Anterior cingulate cortex (tissue), 58 donors: Measurements from ENCODE around the gene PLAAT2.

Experiments used
- DNase-seq, 58 donors: peaks; one replicate each; lab custom pipeline; 2025; lab: John Stamatoyannopoulos, UW

Gene PLAAT2

DNA sequence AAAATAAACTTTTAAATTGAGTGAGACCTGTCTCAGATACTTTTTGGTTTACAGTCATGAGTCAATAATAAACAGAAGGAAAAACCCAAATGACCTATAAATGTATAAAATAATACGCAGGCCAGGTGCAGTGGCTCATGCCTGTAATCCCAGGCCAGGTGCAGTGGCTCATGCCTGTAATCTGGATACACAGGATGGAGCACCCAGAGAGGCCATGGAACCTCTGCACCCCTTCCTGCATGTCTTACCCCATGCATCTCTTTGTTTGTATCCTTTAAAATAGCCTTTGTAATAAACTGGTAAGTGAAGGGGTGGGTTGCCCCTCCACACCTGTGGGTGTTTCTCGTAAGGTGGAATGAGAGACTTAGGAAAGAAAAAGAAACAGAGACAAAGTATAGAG, 35.5 kb downstream of the PLAAT2 start:
- DNase-seq = no peak

DNA sequence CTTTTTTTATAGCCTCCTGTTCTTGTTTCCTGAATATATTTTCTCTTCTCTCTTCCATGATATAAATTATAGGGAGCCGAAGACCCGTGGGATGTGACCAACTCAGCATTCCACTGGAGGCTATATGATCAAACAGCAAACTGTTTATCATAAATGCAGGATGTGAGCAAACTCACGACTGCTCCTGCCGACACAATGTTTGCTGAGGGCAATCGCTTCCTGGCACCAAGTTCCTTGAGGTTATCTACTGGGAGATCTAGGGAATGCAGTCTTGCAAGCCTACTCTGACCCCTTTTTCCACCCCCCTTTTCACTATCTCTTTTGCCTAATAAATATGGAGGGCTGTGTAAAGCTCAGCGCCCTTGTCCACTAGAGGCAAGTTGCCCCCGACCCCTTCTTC, 40.0 kb downstream of the PLAAT2 start:
- no peak for DNase-seq

DNA sequence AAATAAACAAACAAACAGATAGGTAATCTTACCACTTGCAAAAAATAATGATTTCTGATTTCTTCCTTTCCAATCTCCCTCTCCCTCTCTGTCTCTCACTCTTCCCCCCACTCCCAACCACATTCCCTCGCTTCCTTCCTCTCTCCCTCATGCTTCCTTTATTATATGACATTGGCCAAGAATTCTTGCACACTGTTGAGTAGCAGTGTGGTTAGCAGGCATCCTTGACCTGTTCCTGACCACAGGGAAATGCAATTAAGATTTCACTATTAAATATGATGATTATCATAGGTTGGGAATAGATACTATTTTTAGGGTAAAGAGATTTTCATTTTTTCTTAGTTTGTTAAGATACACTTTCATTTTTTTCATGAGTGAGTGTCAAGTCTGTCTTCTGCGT, 41.3 kb downstream of the PLAAT2 start:
- DNase-seq = no peak

DNA sequence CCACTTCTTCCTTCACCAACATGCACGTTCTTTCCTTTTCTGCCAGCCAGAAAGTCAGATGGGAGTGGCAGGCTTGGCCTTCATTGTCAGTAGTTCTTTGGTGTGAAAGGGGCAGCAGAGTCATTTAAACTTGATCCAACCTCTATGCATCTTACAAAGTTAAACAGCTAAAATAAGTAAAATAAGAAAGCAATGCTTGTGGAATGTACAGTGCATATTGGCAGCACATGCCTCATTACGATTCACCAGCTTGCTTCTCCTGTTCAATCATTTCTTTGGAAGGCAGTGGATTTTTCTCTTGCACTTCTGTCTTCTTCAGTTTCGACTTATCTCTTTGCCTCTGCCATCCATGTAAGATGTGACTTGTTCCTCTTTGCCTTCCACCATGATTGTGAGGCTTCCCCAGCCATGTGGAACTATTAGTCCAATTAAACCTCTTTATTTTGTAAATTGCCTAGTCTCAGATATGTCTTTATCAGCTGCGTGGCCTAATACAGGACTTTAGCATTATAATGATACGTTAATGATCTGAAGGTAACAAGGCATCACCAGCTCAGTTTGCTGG, 42.5 kb downstream of the PLAAT2 start:
- DNase-seq = no peak

DNA sequence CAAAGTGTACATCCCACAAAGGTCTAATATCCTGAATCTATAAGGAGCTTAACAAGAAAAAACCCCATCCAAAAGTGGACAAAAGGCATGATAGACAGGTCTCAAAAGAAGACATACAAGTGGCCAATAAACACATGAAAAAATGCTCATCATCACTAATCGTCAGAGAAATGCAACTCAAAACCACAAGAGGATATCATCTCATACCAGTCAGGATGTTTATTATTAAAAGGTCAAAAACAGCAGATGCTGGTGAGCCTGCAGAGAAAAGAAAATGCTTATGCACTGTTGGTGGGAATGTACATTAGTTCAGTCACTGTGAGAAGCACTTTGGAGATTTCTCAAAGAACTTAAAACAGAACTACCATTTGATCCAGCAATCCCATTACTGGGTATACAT, 44.6 kb downstream of the PLAAT2 start:
- no peak for DNase-seq

DNA sequence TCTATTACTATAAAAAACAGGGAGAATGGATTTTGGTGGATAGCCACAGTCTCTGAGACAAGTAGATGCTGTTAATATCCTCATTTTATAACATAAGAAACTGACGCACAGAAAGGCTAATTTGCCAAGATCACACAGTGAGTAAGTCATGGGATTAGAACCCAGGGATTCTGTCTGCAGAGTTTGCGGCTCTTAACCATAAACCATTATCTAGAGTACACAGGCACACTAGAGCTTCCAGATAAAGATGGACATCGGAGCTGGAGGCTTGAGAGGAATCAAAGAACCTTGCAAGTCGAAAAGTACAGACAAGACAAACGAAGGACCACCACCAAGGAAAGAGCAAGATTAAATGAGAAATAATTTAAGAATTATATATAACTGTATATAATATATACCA, 46.0 kb downstream of the PLAAT2 start:
- DNase-seq = no peak

DNA sequence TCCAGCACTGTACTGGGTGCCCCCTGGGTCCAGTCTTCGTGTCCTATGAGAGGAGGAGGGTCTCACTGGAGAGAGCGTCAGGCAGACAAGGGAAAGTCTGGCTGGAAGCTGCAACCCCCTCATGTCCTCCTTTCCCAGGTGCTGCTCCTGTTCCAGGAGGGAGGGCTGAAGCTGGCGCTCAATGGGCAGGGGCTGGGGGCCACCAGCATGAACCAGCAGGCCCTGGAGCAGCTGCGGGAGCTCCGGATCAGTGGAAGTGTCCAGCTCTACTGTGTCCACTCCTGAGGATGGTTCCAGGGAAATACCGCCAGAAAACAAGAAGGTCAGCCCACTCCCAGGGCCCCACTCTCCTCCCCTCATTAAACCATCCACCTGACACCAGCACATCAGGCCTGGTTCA, 47.1 kb downstream of the PLAAT2 start:
- no peak for DNase-seq

DNA sequence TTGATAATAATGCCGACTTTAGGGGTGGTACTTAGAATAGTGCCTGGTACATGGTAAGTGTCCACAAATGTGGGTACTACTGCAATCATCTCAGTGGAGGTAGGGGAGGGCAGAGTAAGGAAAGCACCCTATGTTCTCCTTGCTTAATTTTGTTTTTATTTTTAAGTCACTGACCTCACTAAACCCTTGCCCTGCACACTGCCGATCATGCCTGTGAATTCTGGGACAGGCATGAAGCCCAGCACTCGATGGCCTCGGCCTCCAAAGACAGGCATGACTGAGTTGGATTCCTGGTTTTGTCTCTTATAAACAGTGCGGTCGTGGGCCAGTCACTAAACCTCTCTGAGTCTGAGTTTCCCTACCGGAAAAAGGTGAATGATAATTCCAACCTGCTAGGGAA, 50.4 kb downstream of the PLAAT2 start:
- DNase-seq = no peak

DNA sequence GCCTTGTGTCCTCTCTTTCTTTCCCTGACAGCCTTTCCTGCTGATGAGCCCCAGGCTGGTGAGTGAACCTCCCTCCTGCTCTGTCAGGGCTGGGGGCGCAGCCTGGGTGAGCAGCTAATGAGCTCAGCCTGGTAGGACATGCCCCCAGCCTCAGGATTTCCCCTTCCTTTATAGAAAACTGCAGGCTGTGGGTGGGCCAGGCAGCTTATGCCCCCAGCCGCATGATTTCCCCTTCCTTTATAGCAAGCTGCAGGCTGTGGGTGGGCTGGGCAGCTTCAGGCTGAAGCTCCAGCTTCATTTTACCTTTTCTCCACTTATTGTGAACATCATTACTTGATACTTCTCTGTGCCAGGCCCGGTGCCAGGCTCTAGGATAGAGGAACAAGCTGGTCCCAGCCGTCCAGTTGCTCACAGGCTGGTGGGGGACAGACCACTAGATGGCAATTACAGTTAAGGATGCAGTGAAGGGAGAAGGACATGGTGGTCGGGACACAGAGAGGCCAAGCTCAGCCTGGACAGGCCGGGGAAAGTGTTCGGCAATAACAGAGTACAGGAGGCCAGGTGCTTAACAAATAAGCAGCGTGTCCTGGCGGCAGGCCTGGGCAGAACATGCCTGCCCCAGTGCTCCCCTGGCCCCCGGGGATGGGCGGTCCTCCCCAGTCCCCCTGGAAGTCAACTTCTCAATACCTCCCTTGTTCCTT, 52.0 kb downstream of the PLAAT2 start:
- DNase-seq = peak in 8 of 58 donors; percentile 13 to 41 (median 26)

DNA sequence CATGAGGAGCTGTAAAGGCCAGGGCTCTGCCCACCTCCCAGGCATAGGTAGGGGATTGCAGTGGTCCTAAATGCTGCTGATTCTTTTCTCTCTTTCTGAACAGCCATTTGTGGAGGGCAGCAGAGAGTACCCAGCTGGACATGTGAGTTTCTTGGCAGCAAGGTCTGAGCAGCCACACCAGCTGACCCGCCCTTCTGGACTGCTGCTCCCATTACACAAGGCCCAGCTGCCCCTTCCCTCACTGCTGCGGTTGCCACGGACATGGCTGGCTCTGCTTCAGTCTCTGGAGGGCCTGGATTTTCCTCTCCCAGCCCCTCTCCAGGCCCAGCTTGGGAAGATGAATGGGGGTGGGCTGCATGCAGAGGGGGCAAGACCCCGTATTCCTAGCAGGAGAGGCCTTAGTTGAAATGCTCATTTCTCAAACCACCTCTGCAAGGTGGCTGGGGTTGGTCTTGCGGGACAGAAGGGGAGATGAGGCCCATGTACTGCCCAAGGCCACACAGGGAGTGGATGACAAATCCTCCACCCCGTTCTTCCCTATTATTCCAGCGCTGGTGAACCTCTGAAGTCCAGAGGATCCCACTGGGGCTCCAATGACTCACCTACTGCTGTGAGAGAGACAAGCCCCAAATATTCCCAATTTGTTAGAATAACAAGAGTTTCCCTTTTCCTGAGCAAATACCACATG, 52.7 kb downstream of the PLAAT2 start:
- DNase-seq = peak in 54 of 58 donors; percentile 28 to 93 (median 79)

DNA sequence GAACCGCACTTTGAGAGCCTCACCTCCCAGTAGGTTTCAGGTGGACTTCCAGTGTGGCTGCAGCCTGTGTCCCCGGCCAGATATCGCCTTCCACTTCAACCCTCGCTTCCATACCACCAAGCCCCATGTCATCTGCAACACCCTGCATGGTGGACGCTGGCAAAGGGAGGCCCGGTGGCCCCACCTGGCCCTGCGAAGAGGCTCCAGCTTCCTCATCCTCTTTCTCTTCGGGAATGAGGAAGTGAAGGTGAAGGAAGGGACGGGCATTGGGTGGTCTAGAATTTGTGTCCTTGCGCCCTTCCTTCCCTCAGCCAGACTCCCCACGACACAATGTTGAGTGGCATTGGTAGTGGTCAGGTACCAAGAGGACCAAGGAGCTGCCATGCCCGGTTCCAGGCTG, 54.4 kb downstream of the PLAAT2 start:
- DNase-seq = no peak

DNA sequence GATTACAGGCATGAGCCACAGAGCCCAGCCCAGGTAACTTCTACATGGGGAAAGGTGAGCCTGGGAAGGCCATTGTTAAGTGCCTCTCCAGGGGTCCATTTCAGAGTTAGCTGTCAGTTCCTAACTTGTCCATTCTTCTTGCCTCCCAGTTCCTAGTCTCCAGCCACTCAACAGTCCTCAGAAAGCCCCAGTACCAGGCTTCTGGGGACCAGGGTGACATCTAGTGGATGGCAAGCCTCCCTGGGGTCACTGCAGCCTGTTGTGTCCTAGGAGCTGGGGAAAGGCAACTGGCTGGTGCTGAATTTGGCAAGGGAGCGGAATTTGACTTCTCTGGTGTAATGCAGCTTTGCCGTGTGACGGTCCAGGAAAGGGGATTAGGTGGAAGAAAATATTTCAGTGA, 55.2 kb downstream of the PLAAT2 start:
- peak in 46 of 58 donors; percentile 8 to 84 (median 59) for DNase-seq

DNA sequence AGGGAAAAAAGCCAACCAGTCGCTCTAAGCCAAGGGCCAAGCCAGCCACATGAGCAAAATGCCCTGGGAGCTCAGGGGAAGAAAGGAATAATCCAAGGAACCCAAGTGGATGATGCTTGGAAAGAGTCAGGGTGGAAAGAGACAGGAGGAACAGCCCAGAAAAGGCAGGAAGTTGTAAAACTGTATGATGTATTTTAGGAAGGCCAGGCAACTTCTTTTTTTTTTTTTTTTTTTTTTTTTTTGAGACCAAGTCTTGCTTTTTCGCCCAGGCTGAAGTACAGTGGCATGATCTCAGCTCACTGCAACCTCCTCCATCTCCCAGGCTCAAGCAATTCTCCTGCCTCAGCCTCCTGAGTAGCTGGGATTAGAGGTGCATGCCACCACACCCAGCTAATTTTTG, 55.7 kb downstream of the PLAAT2 start:
- no peak for DNase-seq

DNA sequence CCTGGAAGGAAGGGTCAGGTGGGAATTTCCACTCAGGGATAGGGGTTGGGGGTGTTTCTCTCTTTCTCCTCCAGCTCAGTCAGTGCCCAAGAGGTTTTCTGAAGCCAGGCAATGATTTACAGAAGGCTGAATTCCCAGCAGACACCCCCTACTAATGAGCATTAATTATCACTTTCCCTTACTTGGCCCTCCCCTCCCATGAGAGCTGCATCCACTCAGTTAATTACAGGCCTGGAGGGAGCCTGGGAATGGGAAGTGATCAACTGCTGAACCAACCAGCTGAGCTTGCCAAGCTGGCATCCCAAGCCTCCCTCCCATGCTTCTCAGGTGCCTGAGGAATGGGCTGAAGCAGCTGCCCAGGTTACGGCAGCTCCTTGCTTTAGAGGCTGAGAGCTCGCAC, 56.3 kb downstream of the PLAAT2 start:
- DNase-seq = no peak

DNA sequence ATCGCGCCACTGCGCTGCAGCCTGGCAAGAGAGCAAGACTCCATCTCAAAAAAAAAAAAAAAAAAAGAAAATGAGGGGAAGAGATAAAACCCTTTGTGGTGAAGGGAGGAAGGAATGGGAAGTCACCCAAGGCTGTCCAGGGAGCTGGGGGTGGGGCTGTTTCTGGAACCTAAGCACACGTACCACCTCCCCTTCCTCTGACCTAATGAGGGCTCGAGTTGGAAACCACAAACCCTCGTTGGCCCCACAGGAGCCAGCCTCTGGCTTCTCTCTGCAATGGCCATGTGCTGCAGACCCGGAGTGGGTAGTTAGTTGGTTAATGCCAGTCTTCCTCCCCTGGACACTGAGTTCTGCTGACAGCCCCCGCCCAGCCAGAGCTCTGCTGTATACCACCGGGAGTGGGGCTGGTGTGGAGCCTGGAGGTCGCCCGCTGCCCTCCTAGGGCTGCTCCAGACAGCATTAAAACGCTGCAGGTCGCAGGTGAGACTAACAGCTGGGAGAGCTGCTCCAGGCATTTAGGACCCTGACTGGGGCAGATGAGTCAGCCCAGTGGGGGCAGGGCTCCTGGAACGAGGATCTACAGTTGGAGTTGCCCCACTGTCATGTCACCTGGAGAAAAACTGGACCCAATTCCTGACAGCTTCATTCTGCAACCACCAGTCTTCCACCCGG, 57.2 kb downstream of the PLAAT2 start, which contains the start of gene LGALS12:
Gene LGALS12 (plus strand): TSS at position 228 of the 672 bp plus-strand sequence. CDS start 375 bp downstream, at position 603.
- DNase-seq = no peak

DNA sequence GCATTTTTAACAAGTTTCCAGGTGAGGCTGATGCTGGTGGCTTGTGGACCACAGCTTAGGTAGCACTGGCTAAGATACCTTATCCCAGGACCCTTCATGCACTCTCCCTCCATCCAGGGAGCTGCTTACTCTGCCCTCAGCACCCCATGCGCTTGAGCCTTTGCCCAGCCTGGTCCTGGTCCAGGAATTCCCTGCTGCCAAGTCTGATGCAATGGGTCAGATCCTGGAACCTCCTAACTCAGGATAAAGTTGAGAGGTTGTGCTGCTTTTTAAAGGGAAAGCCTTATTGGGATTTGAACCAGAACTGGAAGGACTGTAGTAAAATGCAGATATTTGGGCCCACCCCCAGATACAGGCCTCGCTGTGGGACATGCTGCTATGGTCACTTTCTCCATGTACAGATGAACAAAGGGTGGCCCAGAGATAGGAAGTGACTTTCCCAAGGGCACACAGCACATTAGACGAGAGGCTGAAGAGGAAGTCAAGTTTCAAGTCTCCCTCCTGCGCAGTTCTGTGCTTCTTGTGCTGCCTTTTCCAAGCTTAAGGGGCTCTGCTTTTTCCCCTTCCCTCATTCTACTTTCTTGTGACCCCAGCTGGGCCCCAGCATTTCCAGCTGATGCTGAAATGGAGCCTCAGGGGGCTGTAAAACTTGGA, 58.1 kb downstream of the PLAAT2 start:
- DNase-seq = peak in 20 of 58 donors; percentile 6 to 58 (median 33)

DNA sequence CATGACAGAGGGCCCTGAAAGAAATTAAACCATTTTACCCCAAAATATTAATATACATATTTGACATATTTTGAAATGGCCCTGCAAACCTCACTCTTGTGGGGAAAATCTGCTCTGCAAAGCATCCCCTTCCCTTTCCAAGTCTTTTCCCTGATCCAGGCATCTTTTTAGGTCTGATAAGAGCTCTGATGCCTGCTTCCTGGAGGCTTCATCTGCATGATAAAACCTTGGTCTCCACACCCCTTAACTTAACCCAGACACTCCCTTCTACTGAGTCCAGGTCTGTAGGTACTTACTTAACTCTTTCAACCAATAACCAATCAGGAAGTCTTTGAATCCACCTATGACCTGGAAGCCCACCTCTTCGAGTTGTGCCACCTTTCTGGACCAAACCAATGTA, 59.1 kb downstream of the PLAAT2 start:
- DNase-seq = no peak

DNA sequence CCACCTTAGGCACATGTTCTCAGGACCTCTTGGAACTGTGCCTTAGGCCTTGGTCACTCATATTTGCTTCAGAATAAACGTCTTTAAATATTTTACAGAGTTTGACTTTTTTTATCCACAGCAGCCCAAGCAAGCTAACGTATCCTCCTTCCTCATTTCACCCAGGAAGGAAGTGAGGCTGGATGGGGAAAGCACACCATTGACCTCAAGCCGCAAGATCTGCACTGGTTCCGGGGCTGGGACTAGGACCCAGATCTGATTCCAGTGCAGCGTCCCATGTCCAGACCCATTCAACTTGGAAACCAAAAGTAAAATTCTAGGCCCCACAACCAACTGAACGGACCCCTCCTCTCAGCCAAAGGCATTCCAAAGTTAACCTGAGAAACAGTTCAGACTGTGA, 59.7 kb downstream of the PLAAT2 start:
- DNase-seq = no peak
